ENCODE results near the gene MAVS.

- TF ChIP-seq FOXJ3 (CRISPR knock-in tag; IDR thresholded peaks at IDR 0.05): no peak
- no peak for TF ChIP-seq TCF12 (IDR thresholded peaks at IDR 0.05)
- TF ChIP-seq CTCF (IDR thresholded peaks at IDR 0.05): no peak
- TF ChIP-seq MXI1 (IDR thresholded peaks at IDR 0.05; ENCODE audit: low read depth, low read length): no peak
- no peak for TF ChIP-seq REST (IDR thresholded peaks at IDR 0.05; ENCODE audit: low read depth, low read length)
- no peak for TF ChIP-seq RAD21 (IDR thresholded peaks at IDR 0.05; ENCODE audit: low read length)
- no peak for TF ChIP-seq JUND (IDR thresholded peaks at IDR 0.05)
- TF ChIP-seq, protein P1, sequence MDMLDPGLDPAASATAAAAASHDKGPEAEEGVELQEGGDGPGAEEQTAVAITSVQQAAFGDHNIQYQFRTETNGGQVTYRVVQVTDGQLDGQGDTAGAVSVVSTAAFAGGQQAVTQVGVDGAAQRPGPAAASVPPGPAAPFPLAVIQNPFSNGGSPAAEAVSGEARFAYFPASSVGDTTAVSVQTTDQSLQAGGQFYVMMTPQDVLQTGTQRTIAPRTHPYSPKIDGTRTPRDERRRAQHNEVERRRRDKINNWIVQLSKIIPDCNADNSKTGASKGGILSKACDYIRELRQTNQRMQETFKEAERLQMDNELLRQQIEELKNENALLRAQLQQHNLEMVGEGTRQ (IDR thresholded peaks at IDR 0.05; ENCODE audit: borderline replicate concordance, low read depth, low read length): no peak
These were observed 12.1 kb downstream of the MAVS start for GRCh38 chr20:3858689-3859088.

Measured in SK-N-SH (cell line).